ENCODE results near the gene R3HCC1L. TPM values are rescaled to one million over a fixed set of nuclear protein-coding genes. Genes with fewer than 3 reads are reported as not detected.
"Not testable (repeated sequence)": the region's sequence is repeated elsewhere in the genome, so short reads cannot be mapped to it uniquely, and the experiment has no call there.

R3HCC1L gene
- total RNA-seq, 1 donor from 2014 or later, result 18.4 TPM

- Mint-ChIP-seq H3K27ac (ENCODE audit: unreplicated experiment) (no peak overlapping the region), H3K27me3 (ENCODE audit: low read depth) (no peaks in the 10 kb centered on the region), H3K4me3 (no peak overlapping the region), H3K36me3 (ENCODE audit: low read depth) (peaks cover 12% of the 10 kb centered on the region), H3K9me3 (peaks cover 6% of the 10 kb centered on the region), H3K4me1 (peaks cover 13% of the 10 kb centered on the region)
- DNase-seq (ENCODE audit: low read depth, low spot score), result no peak
- no peak for TF ChIP-seq CTCF (conservative IDR thresholded peaks at IDR 0.05)
Measured at GRCh38 chr10:98172073-98172472, 37.6 kb downstream of the R3HCC1L start.

GRCh38 chr10:98172495-98172894 lies 38.0 kb downstream of the R3HCC1L start:
- TF ChIP-seq CTCF (conservative IDR thresholded peaks at IDR 0.05), result no peak

GRCh38 chr10:98173260-98173659 lies 38.8 kb downstream of the R3HCC1L start:
- H3K4me1 Mint-ChIP-seq, result peaks cover 8% of the 10 kb centered on the region
- no peak overlapping the region for H3K4me3 Mint-ChIP-seq
- no peak for TF ChIP-seq CTCF (conservative IDR thresholded peaks at IDR 0.05)

More at GRCh38 chr10:98172495-98172894, 38.0 kb downstream of the R3HCC1L start:
- Mint-ChIP-seq H3K4me3 (no peak overlapping the region), H3K36me3 (ENCODE audit: low read depth) (peaks cover 16% of the 10 kb centered on the region), H3K9me3 (peaks cover 8% of the 10 kb centered on the region), H3K4me1 (peaks cover 13% of the 10 kb centered on the region), H3K27me3 (ENCODE audit: low read depth) (no peaks in the 10 kb centered on the region), H3K27ac (ENCODE audit: unreplicated experiment) (no peak overlapping the region)
- DNase-seq (ENCODE audit: low read depth, low spot score), result no peak

GRCh38 chr10:98182351-98182915 lies 48.0 kb downstream of the R3HCC1L start:
- DNase-seq (ENCODE audit: low read depth, low spot score); H3K4me1 Mint-ChIP-seq; H3K27me3 Mint-ChIP-seq (ENCODE audit: low read depth); H3K27ac Mint-ChIP-seq (ENCODE audit: unreplicated experiment); H3K4me3 Mint-ChIP-seq: not testable (repeated sequence)
- H3K36me3 Mint-ChIP-seq (ENCODE audit: low read depth), result peaks cover 58% of the 10 kb centered on the region
- H3K9me3 Mint-ChIP-seq, result peaks cover 13% of the 10 kb centered on the region

More at GRCh38 chr10:98173260-98173659, 38.8 kb downstream of the R3HCC1L start:
- no peaks in the 10 kb centered on the region for H3K27me3 Mint-ChIP-seq (ENCODE audit: low read depth)
- H3K27ac Mint-ChIP-seq (ENCODE audit: unreplicated experiment), result peak overlapping the region; percentile 92
- DNase-seq (ENCODE audit: low read depth, low spot score), result no peak
- peaks cover 22% of the 10 kb centered on the region for H3K36me3 Mint-ChIP-seq (ENCODE audit: low read depth)
- peaks cover 8% of the 10 kb centered on the region for H3K9me3 Mint-ChIP-seq

- no peak overlapping the region for H3K27ac Mint-ChIP-seq (ENCODE audit: unreplicated experiment)
- TF ChIP-seq CTCF (conservative IDR thresholded peaks at IDR 0.05), result no peak
- H3K36me3 Mint-ChIP-seq (ENCODE audit: low read depth), result peaks cover 33% of the 10 kb centered on the region
- H3K9me3 Mint-ChIP-seq, result peaks cover 4% of the 10 kb centered on the region
- DNase-seq (ENCODE audit: low read depth, low spot score), result no peak
- no peaks in the 10 kb centered on the region for H3K27me3 Mint-ChIP-seq (ENCODE audit: low read depth)
- H3K4me1 Mint-ChIP-seq, result no peaks in the 10 kb centered on the region
- no peak overlapping the region for H3K4me3 Mint-ChIP-seq
Measured at GRCh38 chr10:98186681-98187080, 52.2 kb downstream of the R3HCC1L start.

- peaks cover 20% of the 10 kb centered on the region for H3K9me3 Mint-ChIP-seq
- DNase-seq (ENCODE audit: low read depth, low spot score); H3K4me1 Mint-ChIP-seq; H3K27ac Mint-ChIP-seq (ENCODE audit: unreplicated experiment); H3K27me3 Mint-ChIP-seq (ENCODE audit: low read depth); H3K4me3 Mint-ChIP-seq: not testable (repeated sequence)
- peaks cover 41% of the 10 kb centered on the region for H3K36me3 Mint-ChIP-seq (ENCODE audit: low read depth)
Measured at GRCh38 chr10:98190773-98191172, 56.3 kb downstream of the R3HCC1L start.
